Jurkat, Clone E6-1 (cell line): Measurements from ENCODE around the gene NCAM1. TPM values are rescaled to one million over a fixed set of nuclear protein-coding genes. Genes with fewer than 3 reads are reported as not detected.
"Not testable (repeated sequence)": the region's sequence is repeated elsewhere in the genome, so short reads cannot be mapped to it uniquely, and the experiment has no call there.

Experiments used
- DNase-seq: peaks from one replicate; pipeline ENCODE4 v3.0.0-alpha.2; 2011; ENCODE audit warnings: low read depth, low spot score
- H3K4me3 ChIP-seq: 2 replicates; pipeline ENCODE4 v1.5.1; 2011; ENCODE audit warnings: mild to moderate bottlenecking, low read length, control low read depth, moderate library complexity
- polyA plus RNA-seq: library from polyadenylated mRNA; unstranded; fragments of >200 nt; gene quantifications from one replicate; pipeline ENCODE4 v1.2.1, GENCODE V29; 2012; ENCODE audit warnings: missing spikeins; ENCODE audit not compliant: insufficient read length, insufficient read depth

NCAM1 gene
- 1.9 TPM for polyA plus RNA-seq

DNA sequence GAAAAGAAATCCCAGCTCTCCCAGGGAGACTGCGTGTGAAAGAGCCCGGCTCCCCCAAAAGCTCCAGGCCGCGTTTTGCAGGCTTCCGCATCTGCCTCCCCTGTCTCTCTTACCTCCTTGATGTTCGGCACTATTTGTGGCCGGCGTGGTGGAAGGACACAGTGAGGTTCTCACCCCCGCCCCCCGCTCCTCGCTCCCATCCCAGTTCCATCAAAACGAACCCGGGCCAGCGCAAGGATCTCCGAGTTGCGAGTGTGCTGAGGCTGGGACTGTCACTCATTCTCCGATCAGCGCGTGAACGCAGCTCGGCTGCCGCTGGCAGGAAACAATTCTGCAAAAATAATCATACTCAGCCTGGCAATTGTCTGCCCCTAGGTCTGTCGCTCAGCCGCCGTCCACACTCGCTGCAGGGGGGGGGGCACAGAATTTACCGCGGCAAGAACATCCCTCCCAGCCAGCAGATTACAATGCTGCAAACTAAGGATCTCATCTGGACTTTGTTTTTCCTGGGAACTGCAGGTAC, at the start of gene NCAM1:
TSS of gene NCAM1 (plus strand) at position 275 of the 523 bp plus-strand sequence.
- H3K4me3 ChIP-seq, result peak within 1 kb of the TSS; percentile 48
- DNase-seq, result peak; percentile 77

DNA sequence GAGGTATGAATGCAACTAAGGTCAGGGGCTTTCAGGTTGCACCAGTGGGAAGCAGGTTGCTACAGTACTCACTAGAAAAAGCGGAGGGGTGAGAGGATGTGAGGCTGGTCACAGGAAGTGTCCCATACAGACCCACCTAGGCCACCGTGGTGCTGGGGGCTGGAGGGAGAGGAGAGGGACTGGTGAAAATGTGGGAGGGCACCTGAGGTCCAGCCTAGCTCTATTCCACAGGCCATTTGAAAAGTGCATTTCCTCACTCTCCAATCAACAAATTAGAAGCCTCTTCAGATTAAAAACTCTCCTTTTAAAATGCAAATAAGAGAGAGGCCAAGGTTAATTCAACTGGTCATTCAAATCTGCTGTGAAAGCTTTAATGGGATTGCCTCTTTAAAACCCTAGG, 38.6 kb upstream of the NCAM1 start:
- H3K4me3 ChIP-seq, result no peak overlapping the region
- DNase-seq, result no peak

DNA sequence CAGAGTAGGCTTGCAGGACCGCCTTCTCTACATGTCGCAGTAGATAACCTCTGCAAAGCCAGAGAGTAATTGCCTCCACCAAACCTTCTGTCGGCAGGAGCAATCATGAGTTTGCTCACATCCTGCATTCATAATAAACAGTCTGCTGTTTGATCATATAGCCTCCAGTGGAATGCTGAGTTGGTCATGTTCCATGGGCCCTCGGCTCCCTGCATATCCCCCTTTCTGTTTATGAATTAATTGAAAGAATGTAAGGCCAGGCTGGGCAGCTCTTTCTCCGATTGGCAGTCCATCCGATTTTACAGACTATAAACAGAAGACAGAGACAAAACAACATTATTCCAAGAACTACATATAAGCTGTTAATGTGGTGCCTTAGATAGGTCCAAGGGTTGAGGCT, 36.4 kb upstream of the NCAM1 start:
- H3K4me3 ChIP-seq, DNase-seq: not testable (repeated sequence)

DNA sequence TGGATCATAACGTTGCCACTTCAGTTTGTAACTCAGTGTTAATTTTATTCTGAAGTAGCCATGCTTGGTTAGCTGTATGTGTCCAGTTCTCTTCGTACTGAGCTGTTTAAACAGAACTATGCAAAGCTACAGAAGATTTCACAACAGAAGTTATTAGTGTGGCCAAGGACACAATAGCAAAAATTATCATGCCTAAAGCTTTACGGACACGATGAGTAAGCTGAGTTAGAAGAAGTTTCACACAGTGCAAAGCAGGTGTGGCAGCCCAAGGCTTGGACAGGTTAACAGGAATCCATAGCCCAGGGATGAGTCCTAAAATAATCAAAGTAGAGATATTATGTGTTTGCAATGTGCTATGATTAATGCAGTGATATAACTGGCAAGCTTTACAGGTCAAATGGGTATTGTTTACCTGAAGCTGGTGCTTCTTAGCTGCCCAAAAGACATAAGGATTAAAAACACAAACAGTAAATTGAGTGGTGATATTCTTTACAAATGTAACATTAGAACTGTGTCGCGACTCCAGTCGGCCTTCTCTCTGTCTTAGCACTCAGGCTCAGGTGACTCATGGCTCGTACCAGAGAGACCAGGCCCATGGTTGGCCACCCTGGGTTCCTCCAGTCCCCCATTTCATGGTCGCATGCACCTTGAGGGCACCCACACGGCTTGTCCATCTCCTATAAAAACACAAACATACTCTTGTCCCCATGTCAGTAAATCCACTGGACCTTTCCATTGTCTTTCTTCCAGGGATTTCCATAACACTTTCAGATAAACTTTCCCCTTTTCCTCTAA, 35.5 kb upstream of the NCAM1 start:
- H3K4me3 ChIP-seq, result no peak overlapping the region
- no peak for DNase-seq

DNA sequence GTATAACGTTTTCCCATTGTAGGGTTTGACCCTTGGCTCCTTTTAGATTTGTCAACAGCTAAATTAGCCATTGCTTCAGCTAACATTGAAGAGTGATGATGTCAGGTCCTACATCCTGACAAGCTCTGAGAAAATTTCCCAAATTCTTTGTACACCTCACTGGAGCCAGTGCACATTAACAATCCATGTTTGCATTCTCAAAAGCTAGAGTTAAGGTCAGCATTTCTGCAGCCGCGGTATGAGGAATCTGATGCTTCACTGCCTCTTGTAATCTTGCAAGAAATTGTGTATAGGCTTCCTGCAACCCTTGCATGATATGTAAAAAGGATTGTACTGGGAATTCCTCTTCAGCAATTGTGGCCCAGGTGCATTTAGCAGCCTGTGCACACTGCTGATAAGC, 33.1 kb upstream of the NCAM1 start:
- H3K4me3 ChIP-seq, result no peak overlapping the region
- DNase-seq, result no peak

DNA sequence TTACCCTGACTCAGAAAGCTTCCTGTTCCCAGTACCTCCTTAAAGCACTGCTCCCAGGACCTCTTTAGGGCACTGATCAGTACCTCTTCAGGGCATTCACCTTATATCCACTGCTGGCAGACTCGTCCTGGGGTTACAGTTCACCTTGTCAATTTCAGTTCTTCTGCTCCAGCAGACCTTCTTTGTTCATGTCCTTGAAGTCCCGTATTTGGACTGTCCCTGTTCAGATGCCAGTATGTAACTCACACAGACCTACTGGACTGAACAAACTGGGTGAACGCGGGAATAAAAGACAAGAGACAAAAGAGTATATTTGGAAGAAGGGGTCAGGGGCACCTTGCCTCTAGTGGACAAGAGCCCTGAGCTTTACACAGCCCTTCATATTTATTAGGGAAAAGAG, 31.8 kb upstream of the NCAM1 start:
- DNase-seq, result no peak
- no peak overlapping the region for H3K4me3 ChIP-seq

DNA sequence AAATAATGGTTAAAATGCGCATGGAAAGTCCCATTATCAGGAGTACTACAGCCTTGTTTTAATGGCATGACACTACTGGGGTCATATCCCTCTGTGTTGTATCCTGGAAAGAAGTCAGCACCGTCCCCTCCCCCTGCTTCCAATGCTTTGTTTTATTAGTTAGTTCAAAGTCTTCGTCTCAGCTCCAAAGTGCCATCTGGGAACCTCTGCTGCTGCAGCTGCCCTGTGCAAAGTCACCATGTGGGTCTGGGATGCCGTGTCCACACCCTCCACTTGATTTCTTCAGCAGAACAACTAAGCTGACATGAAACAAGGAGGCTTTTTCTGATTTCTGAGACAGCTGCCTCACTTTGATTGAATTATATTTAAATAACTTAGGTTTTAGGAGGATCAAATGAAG, 29.5 kb upstream of the NCAM1 start:
- no peak overlapping the region for H3K4me3 ChIP-seq
- DNase-seq, result no peak

DNA sequence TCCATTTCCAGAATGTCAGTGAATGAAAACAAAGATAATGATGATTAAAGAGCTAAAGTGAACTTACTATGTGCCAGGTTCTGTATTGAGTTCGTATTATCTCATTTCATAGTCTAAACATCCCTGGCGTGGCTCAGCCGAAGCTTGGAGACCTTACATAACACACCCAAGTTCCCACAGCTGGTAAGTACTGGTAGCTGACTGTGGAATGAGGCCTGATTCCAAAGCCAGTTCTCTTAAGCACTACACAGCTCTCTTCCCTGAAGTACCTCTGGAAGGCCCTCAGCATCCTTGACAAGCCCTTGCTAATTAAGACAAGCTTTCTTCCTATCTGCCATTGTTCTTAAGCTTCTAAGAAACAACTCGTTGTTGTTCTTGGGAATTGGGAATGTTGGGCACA, 28.6 kb upstream of the NCAM1 start:
- no peak overlapping the region for H3K4me3 ChIP-seq
- DNase-seq, result no peak

DNA sequence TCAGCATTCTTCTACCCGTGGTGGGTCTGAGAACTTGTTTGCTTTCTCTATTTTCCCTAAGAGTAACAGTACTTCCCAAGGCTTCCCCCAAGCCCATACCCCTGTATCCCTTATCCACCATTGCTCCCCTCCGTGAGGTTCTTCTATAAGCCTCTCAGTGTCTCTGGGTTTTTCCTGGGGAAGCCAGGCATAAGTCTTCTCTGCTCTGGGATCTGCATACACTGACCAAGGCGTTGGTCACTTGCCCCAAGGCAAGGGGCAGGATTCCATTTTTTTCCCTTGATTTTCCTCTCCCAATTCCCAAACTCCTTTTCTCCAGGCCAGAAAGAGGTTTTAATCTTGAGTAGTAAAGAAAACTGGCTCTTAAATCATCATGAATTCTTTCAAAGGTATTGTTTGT, 27.2 kb upstream of the NCAM1 start:
- H3K4me3 ChIP-seq, result no peak overlapping the region
- no peak for DNase-seq

DNA sequence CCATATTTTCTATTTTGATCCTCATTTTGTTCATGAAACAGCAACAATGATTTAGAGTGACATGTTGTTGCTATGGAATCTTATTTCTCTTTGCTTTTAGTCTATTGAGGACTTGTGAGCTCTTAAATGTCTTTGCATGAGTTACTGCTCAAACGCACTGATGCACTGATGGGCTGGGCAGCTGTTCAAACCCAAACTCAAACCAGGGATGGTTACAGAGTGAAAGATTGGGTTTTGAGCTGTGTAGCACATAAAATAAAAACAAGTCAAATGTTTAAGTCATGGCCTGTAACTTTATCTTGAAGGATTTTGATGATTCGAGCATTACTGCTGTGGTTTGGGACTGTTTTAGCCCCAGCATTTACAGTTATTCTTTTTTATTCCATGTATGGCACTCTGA, 20.1 kb upstream of the NCAM1 start:
- no peak for DNase-seq
- no peak overlapping the region for H3K4me3 ChIP-seq

DNA sequence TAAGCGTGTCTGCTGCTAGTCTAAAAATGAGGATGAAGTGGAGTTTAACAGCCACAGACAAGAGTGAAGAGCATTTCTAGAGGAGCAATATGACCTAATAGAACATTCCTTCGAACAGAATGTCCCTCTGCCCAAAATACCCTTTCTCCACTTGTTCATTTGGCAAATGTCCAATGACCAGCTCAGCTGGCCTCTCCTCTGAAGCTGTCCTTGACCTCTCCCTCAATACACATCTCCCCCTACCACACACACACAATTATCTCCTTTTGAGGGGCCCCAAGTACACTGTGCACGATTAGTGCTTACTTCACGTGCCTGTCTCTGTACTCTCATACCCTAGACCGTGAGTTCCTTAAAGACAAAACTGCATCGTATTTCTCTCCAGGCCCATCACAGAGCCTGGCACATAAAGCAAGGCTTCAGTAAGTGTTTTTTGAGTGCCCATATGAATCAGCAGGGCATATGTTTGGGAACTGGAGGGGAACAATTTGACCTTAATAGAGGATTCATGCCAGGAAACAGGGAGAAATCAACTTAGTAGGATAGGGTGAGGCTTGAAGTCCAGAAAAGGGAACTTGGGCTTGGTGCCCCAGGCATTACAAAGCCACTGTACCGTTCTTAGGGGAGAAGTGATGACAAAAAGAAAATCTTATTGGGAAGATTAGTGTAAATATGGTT, 18.1 kb upstream of the NCAM1 start:
- no peak overlapping the region for H3K4me3 ChIP-seq
- DNase-seq, result no peak

DNA sequence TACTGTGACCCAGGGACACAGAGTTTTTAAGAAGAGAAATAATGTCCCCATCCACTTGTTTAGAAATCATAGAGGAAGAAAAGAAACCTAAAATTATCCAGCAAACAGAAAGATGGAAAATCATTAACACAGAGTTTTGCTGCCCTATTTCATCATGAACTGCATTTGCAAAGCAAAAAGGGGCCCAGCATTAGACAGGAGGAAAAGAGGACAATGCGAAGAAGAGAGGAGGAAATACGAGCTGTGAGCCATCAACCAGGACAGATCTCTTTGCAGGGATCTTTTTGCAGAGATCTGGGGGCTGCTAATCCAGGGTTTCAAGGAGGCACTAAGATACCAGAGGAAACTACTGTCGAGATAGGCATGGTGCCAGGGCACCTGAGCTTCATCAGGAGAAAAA, 14.4 kb upstream of the NCAM1 start:
- DNase-seq, result no peak
- no peak overlapping the region for H3K4me3 ChIP-seq

DNA sequence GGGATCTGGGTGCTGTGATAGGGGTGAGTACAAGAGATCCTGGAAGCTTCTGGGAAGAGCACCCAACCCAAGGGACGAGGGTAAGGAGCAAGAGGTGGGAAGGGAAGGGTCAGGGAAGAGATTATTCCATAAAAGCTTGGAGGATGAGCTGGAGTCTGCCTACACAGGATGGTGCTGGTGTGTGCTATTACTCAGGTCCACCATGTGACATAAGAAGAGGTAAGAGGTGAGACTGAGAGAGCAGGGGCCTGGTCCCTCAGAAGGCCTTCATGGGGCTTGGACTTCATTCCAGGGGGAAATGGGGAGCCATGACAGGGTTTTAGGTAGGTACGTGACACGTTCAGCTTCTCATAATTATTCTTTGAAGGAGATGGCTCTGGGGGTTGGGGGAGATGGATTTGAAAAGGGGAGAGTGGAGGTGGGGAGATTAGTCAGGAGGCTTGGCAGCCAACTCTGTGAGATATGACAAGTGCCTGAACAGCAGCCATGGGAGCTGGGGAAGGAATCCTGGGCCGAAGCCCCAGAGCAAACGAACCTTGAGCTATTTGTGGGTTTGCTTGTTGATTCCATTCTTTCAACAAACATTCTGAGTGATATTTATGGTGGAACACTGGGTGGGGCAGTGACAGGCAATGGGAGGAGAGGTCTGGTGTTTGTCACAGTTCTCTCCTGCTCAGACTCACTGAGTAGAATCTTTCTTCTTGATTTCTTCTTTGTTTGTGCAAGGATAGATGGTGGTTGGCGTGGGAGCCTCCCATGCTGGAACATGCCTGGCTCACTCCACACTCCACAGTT, 11.2 kb upstream of the NCAM1 start:
- H3K4me3 ChIP-seq, result no peak overlapping the region
- DNase-seq, result no peak

DNA sequence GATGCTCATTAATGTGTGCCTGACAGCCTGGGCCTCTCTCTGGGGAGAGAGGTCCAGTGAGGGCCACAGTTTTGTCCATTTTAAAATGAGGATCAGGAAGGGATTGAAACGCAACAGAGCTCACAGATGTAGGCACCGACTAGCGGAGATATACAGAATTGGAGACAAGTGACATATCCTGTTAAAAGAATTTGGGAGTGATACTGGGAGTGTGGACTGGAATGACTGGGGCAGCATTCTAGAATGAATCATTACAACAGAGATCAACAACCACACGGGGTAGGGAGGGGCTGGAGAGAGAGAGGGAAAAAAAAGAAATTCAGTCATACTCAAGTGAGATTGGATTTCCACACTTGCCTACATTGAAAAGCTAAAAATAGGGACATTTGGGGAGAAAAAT, 2.5 kb upstream of the NCAM1 start:
- no peak for DNase-seq
- no peak overlapping the region for H3K4me3 ChIP-seq

DNA sequence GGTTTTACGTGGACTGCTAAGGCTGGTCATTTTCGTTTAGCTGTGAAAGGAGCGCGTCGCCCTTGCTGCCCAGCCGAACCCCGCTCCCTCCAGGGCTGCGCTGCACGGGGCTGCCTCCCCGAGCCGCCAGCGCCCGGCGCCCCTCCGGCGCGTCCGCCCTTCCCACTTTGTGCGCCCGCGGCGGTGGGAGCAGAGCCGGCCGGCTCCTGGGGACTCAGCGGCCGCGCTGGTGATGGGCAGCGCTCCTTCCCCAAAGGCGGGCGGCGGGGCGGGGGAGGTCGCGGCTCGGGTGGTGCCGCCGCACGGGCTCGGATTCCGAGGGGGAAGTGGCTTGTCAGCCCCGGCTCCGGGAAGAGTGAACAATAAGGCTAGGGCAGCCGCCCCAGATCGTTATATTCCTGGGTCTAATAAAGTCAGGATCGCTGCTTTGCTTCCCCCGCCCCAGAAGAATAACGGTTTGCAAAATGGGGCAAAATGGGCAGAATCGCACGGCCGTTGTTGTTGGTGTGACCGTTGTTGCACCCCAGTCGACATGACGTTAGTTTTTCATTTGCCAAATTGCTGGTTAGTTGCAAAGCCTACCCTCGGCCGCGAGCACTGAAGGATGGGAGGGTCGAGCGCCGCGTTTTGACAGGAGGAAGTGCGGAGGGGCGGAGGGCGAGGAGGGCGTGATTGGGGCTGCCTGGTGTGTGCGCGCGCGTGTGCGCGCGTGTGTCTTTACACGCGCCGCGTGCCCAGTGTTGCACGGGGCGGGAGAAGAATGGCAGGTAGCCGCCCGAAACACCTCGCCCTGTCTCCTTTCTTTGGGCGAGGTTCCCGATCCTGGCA, 745 bp downstream of the NCAM1 start:
- DNase-seq, result no peak
- H3K4me3 ChIP-seq, result peak overlapping the region; percentile 48

DNA sequence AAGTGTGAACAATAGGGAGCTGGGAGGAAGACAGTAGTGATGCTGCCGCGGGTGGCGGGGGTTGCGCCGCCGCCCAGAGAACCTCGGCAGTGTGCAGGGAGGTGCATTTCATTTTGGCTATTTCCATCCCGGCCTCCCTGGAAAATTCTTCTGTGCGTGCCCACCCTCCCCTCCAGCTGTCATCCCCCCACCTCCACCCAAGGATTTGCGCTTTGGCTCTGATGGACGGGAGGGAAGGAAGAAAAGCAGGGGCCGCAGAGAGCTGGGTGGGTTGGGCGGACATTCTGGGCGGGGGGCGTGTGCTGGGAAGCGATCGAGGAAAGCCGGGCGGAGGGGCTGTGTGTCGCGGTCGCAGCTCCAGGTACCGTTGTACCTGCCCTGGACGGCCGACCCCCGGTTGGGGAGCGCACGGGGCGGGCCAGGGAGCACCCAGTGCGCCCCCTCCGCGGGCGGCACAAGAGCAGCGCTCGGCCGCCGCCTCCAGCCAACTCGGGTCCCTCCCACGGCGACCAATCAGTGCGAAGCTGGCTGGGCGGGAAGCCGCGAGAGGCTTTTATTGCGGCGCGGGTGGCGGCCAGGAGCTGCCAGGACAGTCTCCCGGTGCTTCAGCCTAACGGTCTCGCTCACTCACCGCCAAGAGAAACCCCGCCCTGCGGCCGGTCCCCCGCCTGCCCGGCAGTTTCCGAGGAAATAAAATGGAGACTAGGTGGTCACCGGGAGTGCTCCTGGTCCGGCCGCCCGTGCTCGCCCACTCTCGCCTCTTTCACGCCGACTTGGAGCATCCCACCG, 1.6 kb downstream of the NCAM1 start:
- peak overlapping the region; percentile 42; the same call in 1 of the 2 replicates for H3K4me3 ChIP-seq
- no peak for DNase-seq

DNA sequence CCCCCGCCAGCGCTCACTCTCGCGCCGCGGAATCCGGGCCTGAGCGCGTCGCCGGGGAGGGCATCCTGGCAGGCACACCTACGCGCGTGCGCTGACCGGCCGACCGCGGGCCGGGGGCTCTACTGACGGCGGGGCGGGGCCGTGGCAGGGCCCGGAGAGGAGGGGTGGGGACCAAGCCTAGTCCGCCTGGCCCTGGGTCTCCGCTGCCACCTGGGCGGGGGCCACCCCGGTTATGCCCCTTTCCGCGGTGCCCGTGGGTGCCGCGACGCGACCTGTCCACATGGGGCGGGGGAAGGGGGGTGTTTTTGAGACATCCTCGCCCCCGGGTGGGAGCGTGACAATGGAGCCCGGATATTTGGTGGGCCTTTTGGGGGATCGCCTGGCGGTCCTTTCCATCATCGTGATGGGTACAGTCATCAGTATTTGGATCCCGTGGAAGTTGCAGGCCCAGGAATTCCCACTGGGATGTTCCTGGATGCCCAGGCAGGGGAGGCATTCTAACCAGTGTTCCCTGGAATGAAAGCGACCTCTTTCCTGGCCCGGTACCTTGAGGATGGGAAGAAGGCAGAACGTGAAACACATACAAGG, 2.2 kb downstream of the NCAM1 start:
- H3K4me3 ChIP-seq, result no peak overlapping the region
- DNase-seq, result no peak

DNA sequence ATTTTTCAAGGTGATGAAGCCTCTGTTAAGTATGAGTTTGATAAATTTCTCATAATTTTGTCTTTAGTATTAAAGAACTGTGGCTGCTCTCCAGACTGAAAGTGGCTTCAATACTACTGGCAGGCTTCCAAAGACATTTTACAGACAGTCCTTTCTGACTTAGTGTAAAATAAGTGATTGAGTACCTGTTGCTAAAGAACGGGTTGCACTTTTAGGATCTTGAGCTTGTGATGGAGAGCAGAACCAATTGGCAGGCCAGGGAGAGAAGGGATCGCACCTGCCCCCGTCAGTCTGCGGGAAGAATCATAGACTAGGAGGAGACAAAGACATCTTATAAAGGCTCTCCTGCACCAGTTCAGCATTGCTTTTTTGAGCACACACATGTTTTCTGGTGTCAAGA, 4.4 kb downstream of the NCAM1 start:
- no peak for DNase-seq
- H3K4me3 ChIP-seq, result no peak overlapping the region
